HG03039 (cell line): ENCODE measurements around the gene SNRPN.
A peak's percentile ranks its signal among the peaks of the same experiment; 100 is the strongest.
"Not testable (repeated sequence)": the region's sequence is repeated elsewhere in the genome, so short reads cannot be mapped to it uniquely, and the experiment has no call there.

Experiments used
- ATAC-seq: cut with Tn5 transposase; IDR thresholded peaks from one replicate; pipeline ENCODE4 v1.9.1; 2021; ENCODE audit warnings: mild to moderate bottlenecking, moderate library complexity; ENCODE audit not compliant: unreplicated experiment

SNRPN gene

GRCh38 chr15:24954783-24955530, at the start of gene SNRPN, which contains the start of gene SNURF:
SNRPN (plus strand) TSS chr15:24954987; CDS start chr15:24974454, 19,467 bp downstream.
SNURF (plus strand) TSS chr15:24954987; CDS start chr15:24955049, 62 bp downstream.
- ATAC-seq, result peak; percentile 59

- ATAC-seq, result no peak
Measured at GRCh38 chr15:24916305-24917009, 38.3 kb upstream of the SNRPN start.

- no peak for ATAC-seq
Measured at GRCh38 chr15:24917431-24917830, 37.4 kb upstream of the SNRPN start.

- ATAC-seq, result no peak
Measured at GRCh38 chr15:24919446-24919845, 35.3 kb upstream of the SNRPN start.

GRCh38 chr15:24922781-24923180, 32.0 kb upstream of the SNRPN start:
- not testable (repeated sequence) for ATAC-seq

GRCh38 chr15:24924153-24924552, 30.6 kb upstream of the SNRPN start:
- ATAC-seq, result no peak

- ATAC-seq, result no peak
Measured at GRCh38 chr15:24924621-24925020, 30.2 kb upstream of the SNRPN start.

- not testable (repeated sequence) for ATAC-seq
Measured at GRCh38 chr15:24931874-24932732, 22.7 kb upstream of the SNRPN start.

GRCh38 chr15:24933716-24934115, 21.1 kb upstream of the SNRPN start:
- ATAC-seq, result no peak

- not testable (repeated sequence) for ATAC-seq
Measured at GRCh38 chr15:24938224-24938623, 16.6 kb upstream of the SNRPN start.

GRCh38 chr15:24940236-24940635, 14.6 kb upstream of the SNRPN start:
- no peak for ATAC-seq

GRCh38 chr15:24943361-24943760, 11.4 kb upstream of the SNRPN start:
- ATAC-seq, result no peak

- no peak for ATAC-seq
Measured at GRCh38 chr15:24944954-24945353, 9.8 kb upstream of the SNRPN start.

GRCh38 chr15:24945711-24946110, 9.1 kb upstream of the SNRPN start:
- no peak for ATAC-seq

GRCh38 chr15:24948495-24948894, 6.3 kb upstream of the SNRPN start:
- ATAC-seq, result no peak

GRCh38 chr15:24955531-24955921, 739 bp downstream of the SNRPN start:
- ATAC-seq, result no peak

- ATAC-seq, result peak; percentile 63
Measured at GRCh38 chr15:24956111-24956838, 1.5 kb downstream of the SNRPN start.

GRCh38 chr15:24957691-24958090, 2.9 kb downstream of the SNRPN start:
- ATAC-seq, result no peak

GRCh38 chr15:24961967-24962366, 7.2 kb downstream of the SNRPN start:
- ATAC-seq, result no peak

GRCh38 chr15:24962880-24963279, 8.1 kb downstream of the SNRPN start:
- ATAC-seq, result no peak
